ENCODE measurements around the gene TMEM30A.
A peak's percentile ranks its signal among the peaks of the same experiment; 100 is the strongest.

The TMEM30A gene

GRCh38 chr6:75261299-75261698 lies 23.3 kb downstream of the TMEM30A start:
- no peak for DNase-seq

GRCh38 chr6:75257343-75258087 lies 27.1 kb downstream of the TMEM30A start:
- no peak for DNase-seq

- no peak for DNase-seq
These were observed 34.0 kb downstream of the TMEM30A start for GRCh38 chr6:75250552-75250951.

- no peak for DNase-seq
These were observed 34.8 kb downstream of the TMEM30A start for GRCh38 chr6:75249837-75250236.

GRCh38 chr6:75246386-75246785 lies 38.2 kb downstream of the TMEM30A start:
- DNase-seq: no peak

- no peak for DNase-seq
These were observed 40.5 kb downstream of the TMEM30A start for GRCh38 chr6:75244063-75244584.

GRCh38 chr6:75243333-75244062 lies 41.1 kb downstream of the TMEM30A start, which contains the start of gene COX7A2:
TSS of gene COX7A2 (minus strand) at chr6:75243801. CDS start at chr6:75243734, 67 bp downstream.
- peak; percentile 98 for DNase-seq

- DNase-seq: no peak
These were observed 48.0 kb downstream of the TMEM30A start for GRCh38 chr6:75236630-75237029.

- no peak for DNase-seq
These were observed 49.3 kb downstream of the TMEM30A start for GRCh38 chr6:75235271-75235670.

- no peak for DNase-seq
These were observed 50.3 kb downstream of the TMEM30A start for GRCh38 chr6:75234126-75234865.

GRCh38 chr6:75233092-75233615 lies 51.4 kb downstream of the TMEM30A start:
- DNase-seq: no peak

GRCh38 chr6:75230484-75231325 lies 53.9 kb downstream of the TMEM30A start:
- DNase-seq: peak; percentile 4

- no peak for DNase-seq
These were observed 60.2 kb downstream of the TMEM30A start for GRCh38 chr6:75224303-75224926.

GRCh38 chr6:75223428-75223827 lies 61.2 kb downstream of the TMEM30A start:
- no peak for DNase-seq

- no peak for DNase-seq
These were observed 62.3 kb downstream of the TMEM30A start for GRCh38 chr6:75222261-75222660.

GRCh38 chr6:75221116-75221515 lies 63.5 kb downstream of the TMEM30A start:
- DNase-seq: no peak

- DNase-seq: no peak
These were observed 64.2 kb downstream of the TMEM30A start for GRCh38 chr6:75220357-75220756.

GRCh38 chr6:75219263-75219662 lies 65.3 kb downstream of the TMEM30A start:
- DNase-seq: no peak

GRCh38 chr6:75217193-75217592 lies 67.4 kb downstream of the TMEM30A start:
- no peak for DNase-seq

GRCh38 chr6:75215291-75215690 lies 69.3 kb downstream of the TMEM30A start:
- no peak for DNase-seq

- DNase-seq: no peak
These were observed 70.9 kb downstream of the TMEM30A start for GRCh38 chr6:75213732-75214131.

- DNase-seq: no peak
These were observed 71.5 kb downstream of the TMEM30A start for GRCh38 chr6:75213112-75213511.

Data from NCI-H526 treated with DMSO at 0.1 percent for 48 hours (cell line).